ENCODE measurements around the gene HLA-DRB5. TPM values are rescaled to one million over a fixed set of nuclear protein-coding genes. Genes with fewer than 3 reads are reported as not detected.

HLA-DRB5 gene
- total and polyA plus RNA-seq, 2 donors (not counting 3 experiments of a cell fraction or from before 2014, with no cell fraction given), result not detected

Small RNA genes lying within 50 kb of the gene (small RNA-seq; reads per million reads assigned to genes)
- gene RNU1-61P (ENCODE audit: insufficient read depth, insufficient read length, low read depth, low replicate concordance), result not detected

Other genes with a start within 250 kb of the HLA-DRB5 start
- gene TSBP1, start 158.4 kb downstream of the HLA-DRB5 start, total RNA-seq, result not detected in 2 replicates
- not detected in 2 replicates for gene TSBP1, start 158.4 kb downstream of the HLA-DRB5 start, polyA plus RNA-seq
- gene BTNL2, start 123.1 kb downstream of the HLA-DRB5 start, total RNA-seq, result not detected in 2 replicates
- not detected in 2 replicates for gene BTNL2, start 123.1 kb downstream of the HLA-DRB5 start, polyA plus RNA-seq
- not detected in 2 replicates for gene HLA-DRA, start 90.4 kb downstream of the HLA-DRB5 start, total RNA-seq
- not detected in 2 replicates for gene HLA-DRA, start 90.4 kb downstream of the HLA-DRB5 start, polyA plus RNA-seq
- gene HLA-DRB1, start 59.6 kb upstream of the HLA-DRB5 start, total RNA-seq, result not detected in 2 replicates
- gene HLA-DRB1, start 59.6 kb upstream of the HLA-DRB5 start, polyA plus RNA-seq, result not detected in 2 replicates
- not detected in 2 replicates for gene HLA-DQA1, start 107.1 kb upstream of the HLA-DRB5 start, total RNA-seq
- gene HLA-DQA1, start 107.1 kb upstream of the HLA-DRB5 start, polyA plus RNA-seq, result not detected in 2 replicates
- not detected in 2 replicates for gene HLA-DQB1, start 136.4 kb upstream of the HLA-DRB5 start, total RNA-seq
- gene HLA-DQB1, start 136.4 kb upstream of the HLA-DRB5 start, polyA plus RNA-seq, result not detected in 2 replicates
- not detected in 2 replicates for gene HLA-DQA2, start 211.1 kb upstream of the HLA-DRB5 start, total RNA-seq
- not detected in 2 replicates for gene HLA-DQA2, start 211.1 kb upstream of the HLA-DRB5 start, polyA plus RNA-seq
- gene HLA-DQB2, start 233.2 kb upstream of the HLA-DRB5 start, total RNA-seq, result not detected in 2 replicates
- not detected in 2 replicates for gene HLA-DQB2, start 233.2 kb upstream of the HLA-DRB5 start, polyA plus RNA-seq